Stimulated activated CD4-positive, alpha-beta T cell treated with anti-CD3 and anti-CD28 coated beads, Interleukin-1b, Interleukin-23, amount 100 ng/mL, for 24 hours (primary cell): Measurements from ENCODE around the gene PREX1.
A peak's percentile ranks its signal among the peaks of the same experiment; 100 is the strongest.
"Not testable (repeated sequence)": the region's sequence is repeated elsewhere in the genome, so short reads cannot be mapped to it uniquely, and the experiment has no call there.

Experiments
- DNase-seq, 4 experiments: peaks; one replicate each; pipeline ENCODE4 v3.0.0-alpha.2; 2020; ENCODE audit warnings: low read depth in 4 of 4, low spot score in 1 of 4

Gene PREX1

DNA sequence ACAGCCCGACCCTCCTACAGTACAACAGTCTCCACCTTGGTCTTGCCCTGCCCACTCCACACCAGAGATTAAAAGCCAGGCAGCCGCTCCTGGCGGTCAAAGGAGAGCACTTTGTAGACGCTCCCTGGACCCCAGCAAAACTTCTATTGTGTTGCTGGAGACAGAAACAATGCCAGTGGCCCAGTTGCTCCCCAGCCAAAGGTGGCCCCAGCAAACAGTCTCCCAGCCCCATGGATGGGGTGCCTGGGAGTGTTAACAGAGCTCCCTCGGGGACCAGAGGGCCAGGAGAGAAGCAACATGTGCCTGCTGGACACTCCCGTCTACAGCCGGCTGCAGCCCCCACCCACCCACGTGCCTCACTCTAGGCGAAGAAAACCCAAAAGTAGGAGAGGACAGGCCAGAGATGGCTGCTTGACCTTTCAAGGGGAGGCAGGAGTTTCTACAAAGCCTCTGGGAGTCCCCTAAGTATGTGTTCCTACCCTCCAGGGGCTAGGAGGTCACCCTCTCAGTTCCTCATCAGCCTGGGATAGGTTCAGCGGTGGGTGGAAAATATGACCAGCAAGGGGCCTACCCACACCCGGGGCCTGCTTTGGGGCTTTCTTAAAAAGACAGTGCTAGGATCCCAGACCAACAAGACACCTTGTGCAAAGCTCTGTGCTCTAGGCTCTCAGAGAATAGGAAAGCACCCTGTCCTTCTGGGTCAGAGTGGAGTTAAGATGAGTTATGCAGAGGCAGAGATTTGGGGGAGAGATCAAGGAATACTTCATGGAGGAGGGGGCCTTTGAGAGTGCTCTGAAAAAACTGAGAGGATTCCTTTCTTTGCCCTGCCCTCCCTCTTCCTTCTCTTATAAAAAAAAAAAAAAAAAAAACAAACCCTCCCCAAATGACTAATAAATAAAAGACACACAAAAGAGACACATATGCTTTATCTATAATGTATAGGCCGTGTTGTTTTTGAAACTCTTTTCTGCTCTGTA lies 19.0 kb upstream of the PREX1 start:
- peak in 1 of 4 experiments; percentile 49 for DNase-seq

- DNase-seq = no peak
Observed at GRCh38 chr20:48845721-48846306, 18.0 kb upstream of the PREX1 start.

- no peak for DNase-seq
Observed at GRCh38 chr20:48844996-48845395, 17.2 kb upstream of the PREX1 start.

DNA sequence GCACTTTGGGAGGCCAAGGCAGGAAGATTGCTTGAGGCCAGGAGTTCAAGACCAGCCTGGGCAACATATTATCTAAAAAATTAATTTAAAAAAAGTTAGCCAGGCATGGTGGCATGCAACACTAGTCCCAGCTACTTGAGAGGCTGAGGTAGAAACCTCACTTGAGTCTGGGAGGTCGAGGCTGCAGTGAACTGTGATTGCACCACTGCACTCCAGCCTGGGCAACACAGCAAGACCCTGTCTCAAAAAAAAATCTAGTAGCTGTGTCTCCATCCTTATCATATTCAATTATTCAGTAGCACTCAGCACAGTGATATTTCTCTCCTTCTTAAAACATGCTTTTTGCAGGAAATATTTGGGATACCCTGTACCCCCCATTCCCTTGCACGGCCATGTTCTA lies 16.1 kb upstream of the PREX1 start:
- not testable (repeated sequence) for DNase-seq

- DNase-seq = no peak
Observed at GRCh38 chr20:48843057-48843806, 15.4 kb upstream of the PREX1 start.

- no peak for DNase-seq
Observed at GRCh38 chr20:48841875-48842529, 14.2 kb upstream of the PREX1 start.

DNA sequence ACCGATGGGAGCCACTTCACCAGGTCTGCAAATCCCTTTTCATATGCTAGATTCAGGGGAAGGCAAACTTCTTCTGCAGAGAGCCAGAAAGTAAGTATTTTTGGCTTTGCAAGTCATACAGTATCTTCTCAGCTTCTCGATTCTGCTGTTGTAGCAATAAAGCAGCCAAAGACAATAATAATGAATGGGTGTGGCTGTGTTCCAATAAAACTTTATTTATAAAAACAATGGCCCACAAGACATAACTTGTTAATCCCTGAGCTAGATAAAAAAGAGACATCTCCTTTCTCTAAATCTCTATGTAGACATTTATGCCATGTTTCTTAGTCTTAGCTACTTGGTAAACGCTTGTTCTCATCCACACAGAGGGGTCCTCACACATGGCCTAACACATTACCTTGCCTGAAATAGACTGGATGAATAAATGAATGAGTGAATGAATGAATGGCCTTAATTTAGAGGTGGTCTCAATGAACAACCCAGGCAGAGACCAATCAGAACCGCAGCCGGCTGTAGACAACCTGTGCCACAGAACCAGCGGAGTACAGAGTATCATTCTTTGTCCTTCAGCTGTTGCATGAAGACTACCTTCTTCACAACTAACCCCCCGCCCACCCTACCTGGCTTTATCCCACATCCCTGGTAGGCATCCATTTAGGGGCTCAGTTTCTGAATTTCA lies 13.5 kb upstream of the PREX1 start:
- DNase-seq = no peak

GRCh38 chr20:48839154-48839917 lies 11.5 kb upstream of the PREX1 start:
- DNase-seq = no peak

GRCh38 chr20:48837014-48837413 lies 9.2 kb upstream of the PREX1 start:
- DNase-seq = no peak

GRCh38 chr20:48835390-48835789 lies 7.6 kb upstream of the PREX1 start:
- no peak for DNase-seq

DNA sequence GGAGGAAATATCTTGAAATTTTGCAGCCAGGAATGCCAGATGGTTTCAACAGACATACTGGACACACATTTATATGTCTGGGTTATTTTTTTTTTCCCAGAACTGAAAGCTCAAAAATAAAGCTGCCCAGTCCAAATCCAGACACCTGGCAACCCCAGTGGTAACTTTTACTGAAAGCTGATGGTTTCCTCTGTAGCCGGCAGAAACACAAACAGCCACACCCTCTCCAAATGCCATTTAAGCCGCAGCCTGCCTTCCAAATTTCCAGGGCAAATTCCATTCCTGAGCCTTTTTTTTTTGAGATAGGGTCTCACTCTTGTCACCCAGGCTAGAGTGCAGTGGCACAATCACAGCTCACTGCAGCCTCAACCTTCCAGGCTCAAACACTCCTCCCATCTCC lies 6.5 kb upstream of the PREX1 start:
- no peak for DNase-seq

- DNase-seq = no peak
Observed at GRCh38 chr20:48832405-48832730, 4.6 kb upstream of the PREX1 start.

GRCh38 chr20:48831718-48832404 lies 4.1 kb upstream of the PREX1 start:
- DNase-seq = no peak

DNA sequence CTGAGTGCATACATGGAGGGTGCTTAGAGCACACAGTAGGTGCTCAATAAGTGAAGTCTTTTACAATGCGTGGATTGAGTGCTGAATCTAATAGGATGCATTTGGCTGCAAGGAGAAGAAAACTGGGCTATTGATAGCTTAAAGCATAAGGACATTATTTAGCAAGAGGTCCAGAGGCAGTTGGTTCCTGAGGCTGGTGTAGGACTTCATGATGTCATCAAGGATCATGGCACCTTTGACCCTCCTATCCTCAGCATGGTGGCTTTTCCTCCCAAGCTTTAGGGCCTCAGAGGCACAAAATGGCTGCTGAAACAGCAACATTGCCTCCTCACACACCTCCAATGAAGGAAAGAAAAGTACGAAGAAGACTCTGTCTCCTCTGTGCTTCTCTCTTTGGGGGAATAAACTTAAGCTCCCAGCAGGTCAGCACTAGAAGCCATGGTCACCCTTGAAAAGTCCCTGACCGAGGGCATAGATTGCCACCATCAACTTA lies 3.1 kb upstream of the PREX1 start:
- DNase-seq = no peak

- no peak for DNase-seq
Observed at GRCh38 chr20:48829940-48830339, 2.1 kb upstream of the PREX1 start.

DNA sequence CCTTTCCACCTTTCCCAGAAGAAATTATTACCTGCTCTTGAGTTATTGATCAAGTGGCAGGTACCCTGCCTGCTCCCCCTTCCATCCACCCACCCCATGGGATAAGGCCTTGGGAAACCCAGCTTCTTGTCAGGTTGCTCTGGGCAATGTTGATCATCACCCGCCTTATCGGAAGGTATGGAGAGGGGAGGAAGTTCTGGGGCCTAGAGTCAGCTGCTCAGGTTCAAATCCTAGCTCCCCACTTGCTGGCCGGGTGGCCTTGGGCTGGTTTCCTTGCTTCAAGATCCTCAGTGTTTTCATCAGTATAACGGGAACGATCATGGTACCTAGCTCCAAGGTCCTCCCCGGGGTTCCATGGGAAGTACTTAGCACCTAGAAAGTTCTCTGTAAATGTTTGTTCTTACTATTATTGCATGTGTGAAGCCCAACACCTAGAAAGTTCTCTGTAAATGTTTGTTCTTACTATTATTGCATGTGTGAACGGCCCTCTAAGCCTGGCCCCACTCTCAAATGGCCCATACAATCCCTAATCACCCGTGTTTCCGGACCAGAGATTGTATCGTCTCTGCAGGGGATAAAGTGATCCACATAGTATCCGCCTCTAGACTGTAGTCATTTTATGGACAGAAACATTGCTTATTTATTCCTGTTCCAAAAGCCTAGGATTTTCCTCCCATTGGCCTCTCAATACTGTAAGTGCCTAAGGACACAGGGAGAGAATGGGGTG lies 1.1 kb upstream of the PREX1 start:
- no peak for DNase-seq

DNA sequence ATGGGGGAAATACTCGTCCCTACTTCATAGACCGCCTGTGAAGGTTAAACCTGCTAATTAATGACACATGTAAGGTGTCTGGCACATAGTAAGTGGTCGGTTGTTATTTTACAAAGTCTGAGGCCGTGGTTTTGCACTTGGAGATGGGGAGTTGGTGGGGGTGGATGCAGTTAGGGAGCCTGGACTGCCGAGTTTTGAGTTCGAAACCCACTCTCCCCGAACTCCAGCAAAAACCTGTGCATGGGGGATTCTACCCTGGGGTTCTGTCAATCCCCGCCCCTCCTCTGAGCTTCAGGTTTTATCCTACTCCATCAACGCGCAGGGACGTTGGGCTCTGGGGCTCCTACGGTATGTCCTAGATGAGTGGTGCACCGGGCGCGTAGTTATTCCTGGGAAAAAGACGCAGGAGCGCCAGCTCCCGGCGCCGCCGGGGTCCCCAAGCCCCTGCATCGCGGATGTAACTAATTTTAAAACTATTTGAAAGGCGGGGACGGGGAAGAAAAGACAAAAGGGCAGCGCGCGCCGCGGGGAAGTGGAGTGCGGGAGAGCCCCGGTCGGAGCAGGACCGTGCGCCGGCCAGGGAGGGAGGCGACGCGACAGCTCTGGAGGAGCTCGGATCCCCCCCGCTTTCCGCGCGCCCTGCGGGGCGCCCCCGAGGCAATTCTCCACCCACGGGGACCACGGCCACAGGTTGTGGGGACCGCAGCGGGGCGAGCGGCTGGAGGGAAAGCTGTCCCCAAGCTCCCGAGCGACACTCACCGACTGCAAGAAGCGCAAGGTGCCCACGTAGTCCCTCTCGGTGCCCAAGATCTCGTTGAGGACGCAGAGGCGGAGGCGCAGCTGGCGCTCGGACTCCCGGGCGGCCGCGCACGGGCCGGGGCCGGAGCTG lies 672 bp downstream of the PREX1 start:
- DNase-seq = no peak

- DNase-seq = not testable (repeated sequence)
Observed at GRCh38 chr20:48826480-48826879, 1.3 kb downstream of the PREX1 start.
